GM12891 (cell line): ENCODE results near the gene TBC1D2B.

Experiments used
- POLR2A ChIP-seq: IDR thresholded peaks from 2 replicates; pipeline ENCODE4 v1.6.1; 2011; ENCODE audit warnings: low read depth, low read length, control low read depth
- POLR2AphosphoS5 ChIP-seq: IDR thresholded peaks from 2 replicates; pipeline ENCODE4 v1.6.1; 2011; ENCODE audit warnings: low read depth, low read length, control low read depth
- TAF1 ChIP-seq: IDR thresholded peaks from 2 replicates; pipeline ENCODE4 v1.6.1; 2011; ENCODE audit warnings: low read depth, low read length, control low read depth

- no peak for TF ChIP-seq POLR2A
- no peak for TF ChIP-seq POLR2AphosphoS5
- TF ChIP-seq TAF1, result no peak
Observed at GRCh38 chr15:78072080-78072892, 5.2 kb downstream of the TBC1D2B start.
